SK-N-SH treated with all-trans-retinoic acid at 6 μM for 48 hours (cell line): ENCODE results near the gene EDN1.

Experiments
- ARNTL ChIP-seq: fragments of 450-650 bp; formaldehyde crosslinking; IDR thresholded peaks from 2 replicates; pipeline ENCODE4 v1.5.0; 2020; ENCODE audit warnings: low read depth, mild to moderate bottlenecking, moderate library complexity, borderline replicate concordance
- BACH2 ChIP-seq: fragments of 250-450 bp; sonication (Bioruptor Pico); IDR thresholded peaks from 2 replicates; pipeline ENCODE4 v1.9.0; 2021; ENCODE audit warnings: mild to moderate bottlenecking, borderline replicate concordance
- CREB5 ChIP-seq: fragments of 250-450 bp; sonication (Bioruptor Pico); IDR thresholded peaks from 2 replicates; pipeline ENCODE4 v1.5.1; 2020; ENCODE audit warnings: low read depth, mild to moderate bottlenecking, moderate library complexity
- CSDC2 ChIP-seq: fragments of 250-450 bp; sonication (Bioruptor Pico); IDR thresholded peaks from 2 replicates; pipeline ENCODE4 v1.5.0; 2020; ENCODE audit warnings: mild to moderate bottlenecking, moderate library complexity
- ISL1 ChIP-seq: fragments of 250-450 bp; sonication (Bioruptor Pico); IDR thresholded peaks from 2 replicates; pipeline ENCODE4 v2.1.2; 2022; ENCODE audit warnings: mild to moderate bottlenecking, moderate library complexity
- OSR1 ChIP-seq: fragments of 250-450 bp; sonication (Bioruptor Pico); IDR thresholded peaks from 2 replicates; pipeline ENCODE4 v1.8.0; 2022; ENCODE audit warnings: moderate library complexity, mild to moderate bottlenecking, inconsistent platforms
- PPARA ChIP-seq: fragments of 250-450 bp; sonication (Bioruptor Pico); IDR thresholded peaks from 2 replicates; pipeline ENCODE4 v1.5.0; 2020; ENCODE audit warnings: mild to moderate bottlenecking, borderline replicate concordance
- RARB ChIP-seq: fragments of 250-450 bp; sonication (Bioruptor Pico); IDR thresholded peaks from 2 replicates; pipeline ENCODE4 v1.8.0; 2021; ENCODE audit warnings: mild to moderate bottlenecking, moderate library complexity
- ZFP3 ChIP-seq: fragments of 250-450 bp; sonication (Bioruptor Pico); IDR thresholded peaks from 2 replicates; pipeline ENCODE4 v1.5.0; 2020; ENCODE audit warnings: mild to moderate bottlenecking, moderate library complexity
- ZNF565 ChIP-seq: fragments of 450-650 bp; formaldehyde crosslinking; conservative IDR thresholded peaks from 2 replicates; pipeline ENCODE4 v1.5.0; 2020; ENCODE audit warnings: low read depth, mild to moderate bottlenecking, moderate library complexity
- TF ChIP-seq, protein P1 (sequence below): fragments of 250-450 bp; sonication (Bioruptor Pico); IDR thresholded peaks from 2 replicates; pipeline ENCODE4 v1.8.0; 2020; ENCODE audit warnings: mild to moderate bottlenecking, moderate library complexity, borderline replicate concordance

DNA sequence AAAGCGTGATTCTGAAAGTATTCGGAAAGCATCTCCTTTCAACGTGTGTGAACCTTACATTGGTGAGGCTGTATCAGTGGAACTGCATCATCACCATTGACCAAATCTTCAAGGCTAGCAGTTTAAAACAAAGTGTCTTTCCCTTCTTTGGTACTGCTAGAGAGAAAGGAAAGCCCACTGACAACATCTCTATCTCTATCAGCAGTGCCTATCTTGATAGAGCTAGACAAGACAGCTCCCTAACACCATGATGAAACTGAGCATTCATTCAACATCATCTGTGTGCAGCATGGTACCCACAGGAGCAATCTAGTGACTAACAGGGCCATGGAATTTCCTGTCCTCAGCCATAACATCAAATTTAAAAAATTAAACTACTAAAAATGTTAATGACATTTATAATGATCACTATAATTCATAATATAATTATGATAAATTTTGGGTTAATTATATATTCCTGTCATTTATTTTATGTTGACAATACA, 31.5 kb upstream of the EDN1 start:
- no peak for TF ChIP-seq BACH2
- TF ChIP-seq, protein P1, sequence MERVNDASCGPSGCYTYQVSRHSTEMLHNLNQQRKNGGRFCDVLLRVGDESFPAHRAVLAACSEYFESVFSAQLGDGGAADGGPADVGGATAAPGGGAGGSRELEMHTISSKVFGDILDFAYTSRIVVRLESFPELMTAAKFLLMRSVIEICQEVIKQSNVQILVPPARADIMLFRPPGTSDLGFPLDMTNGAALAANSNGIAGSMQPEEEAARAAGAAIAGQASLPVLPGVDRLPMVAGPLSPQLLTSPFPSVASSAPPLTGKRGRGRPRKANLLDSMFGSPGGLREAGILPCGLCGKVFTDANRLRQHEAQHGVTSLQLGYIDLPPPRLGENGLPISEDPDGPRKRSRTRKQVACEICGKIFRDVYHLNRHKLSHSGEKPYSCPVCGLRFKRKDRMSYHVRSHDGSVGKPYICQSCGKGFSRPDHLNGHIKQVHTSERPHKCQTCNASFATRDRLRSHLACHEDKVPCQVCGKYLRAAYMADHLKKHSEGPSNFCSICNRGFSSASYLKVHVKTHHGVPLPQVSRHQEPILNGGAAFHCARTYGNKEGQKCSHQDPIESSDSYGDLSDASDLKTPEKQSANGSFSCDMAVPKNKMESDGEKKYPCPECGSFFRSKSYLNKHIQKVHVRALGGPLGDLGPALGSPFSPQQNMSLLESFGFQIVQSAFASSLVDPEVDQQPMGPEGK (CRISPR knock-in tag) = no peak
- no peak for TF ChIP-seq RARB (CRISPR knock-in tag)
- TF ChIP-seq OSR1 (CRISPR knock-in tag) = no peak
- TF ChIP-seq ZNF565 (CRISPR knock-in tag) = no peak
- no peak for TF ChIP-seq CSDC2 (CRISPR knock-in tag)
- no peak for TF ChIP-seq ZFP3
- no peak for TF ChIP-seq CREB5
- no peak for TF ChIP-seq ARNTL
- TF ChIP-seq ISL1 (CRISPR knock-in tag) = no peak
- TF ChIP-seq PPARA (CRISPR knock-in tag) = no peak
